HG03066 (cell line): Measurements from ENCODE around the gene CLBA1.

ENCODE experiments used
- ATAC-seq: cut with Tn5 transposase; IDR thresholded peaks from one replicate; pipeline ENCODE4 v1.9.1; 2021; ENCODE audit warnings: low read depth; ENCODE audit not compliant: unreplicated experiment

Gene CLBA1

GRCh38 chr14:104979758-104980610 lies 5.6 kb upstream of the CLBA1 start:
- no peak for ATAC-seq

- no peak for ATAC-seq
Measured at GRCh38 chr14:104980611-104981531, 4.7 kb upstream of the CLBA1 start.

- ATAC-seq = no peak
Measured at GRCh38 chr14:104981699-104982541, 3.7 kb upstream of the CLBA1 start.

GRCh38 chr14:104982548-104983230 lies 2.9 kb upstream of the CLBA1 start:
- no peak for ATAC-seq

- ATAC-seq = no peak
Measured at GRCh38 chr14:104983231-104983721, 2.3 kb upstream of the CLBA1 start.

- no peak for ATAC-seq
Measured at GRCh38 chr14:104984056-104984894, 1.3 kb upstream of the CLBA1 start.

- no peak for ATAC-seq
Measured at GRCh38 chr14:104986487-104987164, 1.0 kb downstream of the CLBA1 start.

GRCh38 chr14:104989236-104989950 lies 3.8 kb downstream of the CLBA1 start:
- no peak for ATAC-seq

GRCh38 chr14:104989951-104990303 lies 4.3 kb downstream of the CLBA1 start:
- no peak for ATAC-seq

GRCh38 chr14:104991896-104992230 lies 6.3 kb downstream of the CLBA1 start:
- ATAC-seq = no peak

- ATAC-seq = no peak
Measured at GRCh38 chr14:104992501-104992900, 6.9 kb downstream of the CLBA1 start.

GRCh38 chr14:104993306-104993705 lies 7.7 kb downstream of the CLBA1 start:
- no peak for ATAC-seq

- ATAC-seq = no peak
Measured at GRCh38 chr14:104993808-104994591, 8.4 kb downstream of the CLBA1 start.

- no peak for ATAC-seq
Measured at GRCh38 chr14:104994978-104995377, 9.4 kb downstream of the CLBA1 start.

GRCh38 chr14:104996032-104996431 lies 10.4 kb downstream of the CLBA1 start:
- no peak for ATAC-seq

- no peak for ATAC-seq
Measured at GRCh38 chr14:104996483-104996882, 10.9 kb downstream of the CLBA1 start.

- no peak for ATAC-seq
Measured at GRCh38 chr14:104998801-104999200, 13.2 kb downstream of the CLBA1 start.
